Hematopoietic multipotent progenitor cell treated with erythropoietin and hydrocortisone succinate and interleukin-3 and kit ligand, for 6 days (in vitro differentiated cells): ENCODE results near the gene PITX1.
A peak's percentile ranks its signal among the peaks of the same experiment; 100 is the strongest.

Experiments
- DNase-seq: peaks from one replicate; pipeline ENCODE4 v3.0.0-alpha.2; 2015

Gene PITX1

GRCh38 chr5:135061001-135061400 is 27.0 kb upstream of the PITX1 start:
- DNase-seq, result no peak

GRCh38 chr5:135060021-135060420 is 26.0 kb upstream of the PITX1 start:
- no peak for DNase-seq

GRCh38 chr5:135059000-135059923 is 25.2 kb upstream of the PITX1 start:
- peak; percentile 25 for DNase-seq

GRCh38 chr5:135058331-135058732 is 24.3 kb upstream of the PITX1 start:
- DNase-seq, result no peak

GRCh38 chr5:135057233-135057632 is 23.2 kb upstream of the PITX1 start:
- no peak for DNase-seq

GRCh38 chr5:135056316-135057030 is 22.4 kb upstream of the PITX1 start:
- DNase-seq, result no peak

GRCh38 chr5:135055396-135055795 is 21.4 kb upstream of the PITX1 start:
- DNase-seq, result no peak

GRCh38 chr5:135054546-135054945 is 20.5 kb upstream of the PITX1 start:
- DNase-seq, result no peak

GRCh38 chr5:135053989-135054388 is 20.0 kb upstream of the PITX1 start:
- no peak for DNase-seq

- peak; percentile 20 for DNase-seq
These were observed 19.2 kb upstream of the PITX1 start for GRCh38 chr5:135053278-135053677.

- DNase-seq, result no peak
These were observed 18.6 kb upstream of the PITX1 start for GRCh38 chr5:135052511-135053145.

GRCh38 chr5:135051872-135052271 is 17.8 kb upstream of the PITX1 start:
- DNase-seq, result no peak

- no peak for DNase-seq
These were observed 17.4 kb upstream of the PITX1 start for GRCh38 chr5:135051399-135051798.

GRCh38 chr5:135050244-135050767 is 16.3 kb upstream of the PITX1 start:
- no peak for DNase-seq

GRCh38 chr5:135048930-135049329 is 14.9 kb upstream of the PITX1 start:
- DNase-seq, result no peak

GRCh38 chr5:135048286-135048685 is 14.3 kb upstream of the PITX1 start:
- DNase-seq, result no peak

- DNase-seq, result no peak
These were observed 13.3 kb upstream of the PITX1 start for GRCh38 chr5:135047347-135047695.

GRCh38 chr5:135046661-135047346 is 12.8 kb upstream of the PITX1 start:
- DNase-seq, result no peak

- DNase-seq, result no peak
These were observed 11.5 kb upstream of the PITX1 start for GRCh38 chr5:135045488-135045887.

- DNase-seq, result no peak
These were observed 8.6 kb upstream of the PITX1 start for GRCh38 chr5:135042595-135042994.

GRCh38 chr5:135041726-135042125 is 7.7 kb upstream of the PITX1 start:
- no peak for DNase-seq

- no peak for DNase-seq
These were observed 7.1 kb upstream of the PITX1 start for GRCh38 chr5:135041145-135041587.
